CD4-positive, alpha-beta T cell treated with Interleukin-6 at 100 ng/mL for 8 hours (primary cell): Measurements from ENCODE around the gene SLC25A28.
A peak's percentile ranks its signal among the peaks of the same experiment; 100 is the strongest.

Source experiments
- DNase-seq: peaks from one replicate; pipeline ENCODE4 v3.0.0-alpha.2; 2020; ENCODE audit warnings: mixed read lengths, low spot score

SLC25A28 gene

GRCh38 chr10:99619851-99620710, at the start of gene SLC25A28:
Gene SLC25A28, minus strand, starts transcription at chr10:99620439. Its CDS starts 104 bp downstream, at chr10:99620335.
- peak; percentile 97 for DNase-seq

GRCh38 chr10:99667108-99667751, 47.0 kb upstream of the SLC25A28 start:
- DNase-seq = no peak

GRCh38 chr10:99665304-99665703, 45.1 kb upstream of the SLC25A28 start:
- DNase-seq = no peak

GRCh38 chr10:99661377-99661763, 41.1 kb upstream of the SLC25A28 start:
- DNase-seq = no peak

- no peak for DNase-seq
Measured at GRCh38 chr10:99660662-99661376, 40.6 kb upstream of the SLC25A28 start.

GRCh38 chr10:99659868-99660366, 39.7 kb upstream of the SLC25A28 start:
- no peak for DNase-seq

GRCh38 chr10:99659031-99659867, 39.0 kb upstream of the SLC25A28 start, which contains the start of gene ENTPD7:
Gene ENTPD7, plus strand, starts transcription at chr10:99659509. Its CDS starts 448 bp downstream, at chr10:99659957.
- DNase-seq = peak; percentile 88

- DNase-seq = peak; percentile 3
Measured at GRCh38 chr10:99658622-99659030, 38.4 kb upstream of the SLC25A28 start.

- no peak for DNase-seq
Measured at GRCh38 chr10:99656199-99657064, 36.2 kb upstream of the SLC25A28 start.

GRCh38 chr10:99654390-99655175, 34.3 kb upstream of the SLC25A28 start:
- no peak for DNase-seq

- no peak for DNase-seq
Measured at GRCh38 chr10:99652800-99653390, 32.7 kb upstream of the SLC25A28 start.

- DNase-seq = no peak
Measured at GRCh38 chr10:99648717-99649116, 28.5 kb upstream of the SLC25A28 start.

- DNase-seq = no peak
Measured at GRCh38 chr10:99647601-99648151, 27.4 kb upstream of the SLC25A28 start.

GRCh38 chr10:99633832-99634231, 13.6 kb upstream of the SLC25A28 start:
- DNase-seq = no peak

- no peak for DNase-seq
Measured at GRCh38 chr10:99631496-99631895, 11.3 kb upstream of the SLC25A28 start.

GRCh38 chr10:99630991-99631390, 10.8 kb upstream of the SLC25A28 start:
- no peak for DNase-seq

- no peak for DNase-seq
Measured at GRCh38 chr10:99630433-99630832, 10.2 kb upstream of the SLC25A28 start.

- DNase-seq = no peak
Measured at GRCh38 chr10:99629625-99629978, 9.4 kb upstream of the SLC25A28 start.
